NT2/D1 (cell line): ENCODE data around the gene MLPH.

Experiments used
- SUZ12 ChIP-seq: IDR thresholded peaks from 2 replicates; pipeline ENCODE4 v1.6.1; 2011; ENCODE audit not compliant: insufficient read length, insufficient read depth; ENCODE audit errors: extremely low read depth
- YY1 ChIP-seq: IDR thresholded peaks from 2 replicates; pipeline ENCODE4 v1.6.1; 2011; ENCODE audit not compliant: insufficient read length, insufficient read depth
- ZNF274 ChIP-seq: IDR thresholded peaks from 2 replicates; pipeline ENCODE4 v1.6.1; 2011; ENCODE audit warnings: mild to moderate bottlenecking, low read depth, low read length

GRCh38 chr2:237529452-237530402, 42.7 kb downstream of the MLPH start:
- TF ChIP-seq YY1 (no peak), ZNF274 (no peak), SUZ12 (no peak)
